Measurements from ENCODE around the gene ZNF688. TPM values are rescaled to one million over a fixed set of nuclear protein-coding genes. Genes with fewer than 3 reads are reported as not detected.

ZNF688 gene
- total and polyA plus RNA-seq, 2 of the 13 experiments (the other 11 are each of a cell fraction or from before 2014, with no cell fraction given): 2.4 to 5.4 TPM

GRCh38 chr16:30567991-30568638 is 3.4 kb downstream of the ZNF688 start:
- Histone ChIP-seq H3K36me3 (replicated peaks in 1 of 2; ENCODE audit: control insufficient read depth in 1 of 2, insufficient read depth in 2 of 2, low read length in 2 of 2) (no peaks in the 10 kb centered on the region), H2AFZ (ENCODE audit: low read length) (no peak overlapping the region), H3K9ac (ENCODE audit: insufficient read depth, low read depth, low read length) (no peak overlapping the region), H3K9me3 (ENCODE audit: low read length) (no peaks in the 10 kb centered on the region), H3K27ac (ENCODE audit: extremely low read length, insufficient read depth, low read length) (no peak overlapping the region), H4K20me1 (ENCODE audit: insufficient read depth, low read length) (no peaks in the 10 kb centered on the region), H3K79me2 (ENCODE audit: insufficient read depth, low read length) (peaks cover 2% of the 10 kb centered on the region), H3K4me2 (ENCODE audit: low read depth, low read length) (peak overlapping the region; percentile 37), H3K4me3 (replicated peaks in 1 of 3; ENCODE audit: insufficient read depth in 1 of 3, low read depth in 2 of 3, low read length in 3 of 3) (no peak overlapping the region), H3K27me3 (ENCODE audit: control insufficient read depth in 1 of 2, insufficient read depth in 2 of 2, low read length in 2 of 2) (no peaks in the 10 kb centered on the region), H3K4me1 (ENCODE audit: insufficient read depth, low read length) (peaks cover 57% of the 10 kb centered on the region)
- intact Hi-C loops (cut with micrococcal nuclease; ENCODE audit: unreplicated experiment): loop anchor here (1.0 kb wide), 1 partner anchor 29 kb away; no protein-coding TSS in a partner anchor
- ChIA-PET CTCF (ENCODE audit: low intra/inter-chr PET ratio, low total read pairs) (no interaction called here), POLR2A (interaction anchor here (0.5 to 3.9 kb wide), 10 partner anchors 10 to 402 kb away, joined by 3 to 36 read pairs (median 4); partner anchors contain the start of genes SEPHS2, ZNF689, ZNF747 and ZNF764)
- FAIRE-seq: peak; percentile 34
- WGBS (ENCODE audit: low lambda C conversion rate): 6% methylated on average over 6 of the region's 6 CpGs
- BruUV-seq (replicated peaks): no TSS peak
- ATAC-seq: no peak
- DNase-seq (ENCODE audit: low spot score): peak; percentile 62
- in situ Hi-C loops (cut with HindIII; ENCODE audit: extremely low pct_ligation_motif_present, low pct_unique_long_range_greater_than_20kb): no loop called here
- TF ChIP-seq STAT6 (CRISPR knock-in tag; IDR thresholded peaks at IDR 0.05; ENCODE audit: borderline replicate concordance) (no peak), ZSCAN9 (CRISPR knock-in tag; IDR thresholded peaks at IDR 0.05; ENCODE audit: borderline replicate concordance) (0 out of 2 replicates have a peak, but pooled peaks have one; percentile 19), ZSCAN29 (CRISPR knock-in tag; conservative IDR thresholded peaks at IDR 0.05) (no peak), FOXP4 (CRISPR knock-in tag; IDR thresholded peaks at IDR 0.05) (peak; percentile 49; the same call in 1 of the 2 replicates), TERF1 (CRISPR knock-in tag; IDR thresholded peaks at IDR 0.05) (no peak), ZNF317 (CRISPR knock-in tag; IDR thresholded peaks at IDR 0.05) (no peak), MXD3 (CRISPR knock-in tag; IDR thresholded peaks at IDR 0.05) (no peak), SETDB1 (CRISPR knock-in tag; IDR thresholded peaks at IDR 0.05; ENCODE audit: borderline replicate concordance) (no peak), ZNF329 (CRISPR knock-in tag; IDR thresholded peaks at IDR 0.05; ENCODE audit: low read depth) (no peak), CEBPG (CRISPR knock-in tag; IDR thresholded peaks at IDR 0.05) (peak; percentile 86), SKIL (CRISPR knock-in tag; IDR thresholded peaks at IDR 0.05; ENCODE audit: borderline replicate concordance) (no peak), ZNF121 (CRISPR knock-in tag; IDR thresholded peaks at IDR 0.05) (peak; percentile 92), HOXD1 (CRISPR knock-in tag; IDR thresholded peaks at IDR 0.05) (0 out of 2 replicates have a peak, but pooled peaks have one; percentile 36)

Data from HepG2 (cell line).